Measurements from ENCODE around the gene HOXA9. TPM values are rescaled to one million over a fixed set of nuclear protein-coding genes. Genes with fewer than 3 reads are reported as not detected.

HOXA9 gene
- total RNA-seq, 4 donors from 2014 or later, result 0.63 to 1.9 (median 0.67) TPM; not detected in 1

- Histone ChIP-seq H3K27ac (no peak overlapping the region), H3K27me3 (peaks cover 20% of the 10 kb centered on the region), H3K9me3 (no peaks in the 10 kb centered on the region), H3K36me3 (no peaks in the 10 kb centered on the region), H3K4me3 (replicated peaks in 1 of 3) (no peak overlapping the region), H3K4me1 (peaks cover 0 to 7% of the 10 kb centered on the region in 2 donors)
- TF ChIP-seq CTCF (IDR thresholded peaks at IDR 0.05) (no peak), POLR2A (IDR thresholded peaks at IDR 0.05) (no peak)
- DNase-seq, result no peak
- WGBS, 2 donors, result 25 to 30% methylated on average over 3 of the region's 3 CpGs
- intact Hi-C loops (cut with DNase I), result no loop called here
These were observed 38.6 kb downstream of the HOXA9 start for GRCh38 chr7:27126596-27127327.

GRCh38 chr7:27125986-27126394 lies 39.3 kb downstream of the HOXA9 start:
- Histone ChIP-seq H3K36me3 (no peaks in the 10 kb centered on the region), H3K4me3 (replicated peaks in 1 of 3) (no peak overlapping the region), H3K9me3 (no peaks in the 10 kb centered on the region), H3K27ac (no peak overlapping the region), H3K27me3 (peaks cover 17% of the 10 kb centered on the region), H3K4me1 (peaks cover 0 to 7% of the 10 kb centered on the region in 2 donors)
- DNase-seq, result no peak
- WGBS, 2 donors, result 23 to 34% methylated on average over 5 of the region's 5 CpGs
- TF ChIP-seq POLR2A (IDR thresholded peaks at IDR 0.05) (no peak), CTCF (IDR thresholded peaks at IDR 0.05) (no peak)
- intact Hi-C loops (cut with DNase I), result no loop called here

GRCh38 chr7:27124902-27125689 lies 40.2 kb downstream of the HOXA9 start:
- Histone ChIP-seq H3K9me3 (no peaks in the 10 kb centered on the region), H3K36me3 (no peaks in the 10 kb centered on the region), H3K27me3 (peaks cover 11% of the 10 kb centered on the region), H3K27ac (no peak overlapping the region), H3K4me1 (no peaks in the 10 kb centered on the region), H3K4me3 (replicated peaks in 1 of 3) (no peak overlapping the region)
- TF ChIP-seq CTCF (IDR thresholded peaks at IDR 0.05) (no peak), POLR2A (IDR thresholded peaks at IDR 0.05) (no peak)
- WGBS, 2 donors, result 37 to 42% methylated on average over 8 of the region's 8 CpGs
- no peak for DNase-seq
- intact Hi-C loops (cut with DNase I), result no loop called here

- H3K4me3 ChIP-seq (replicated peaks in 1 of 3), result no peak overlapping the region
- intact Hi-C loops (cut with DNase I), result no loop called here
- H3K36me3 ChIP-seq, result no peaks in the 10 kb centered on the region
- DNase-seq, result no peak
- H3K27me3 ChIP-seq, result peaks cover 10% of the 10 kb centered on the region
- TF ChIP-seq POLR2A (IDR thresholded peaks at IDR 0.05) (no peak), CTCF (IDR thresholded peaks at IDR 0.05) (no peak)
- 30 to 46% methylated on average over 42 to 43 of the region's 43 CpGs for WGBS, 2 donors
- H3K27ac ChIP-seq, result peak overlapping the region in 2 of 3 donors; percentile 50 to 53
- H3K4me1 ChIP-seq, result no peaks in the 10 kb centered on the region
- no peaks in the 10 kb centered on the region for H3K9me3 ChIP-seq
These were observed 41.0 kb downstream of the HOXA9 start for GRCh38 chr7:27124096-27124901.
